GM19397 (cell line): Measurements from ENCODE around the gene TOMM40.
"Not testable (repeated sequence)": the region's sequence is repeated elsewhere in the genome, so short reads cannot be mapped to it uniquely, and the experiment has no call there.

ENCODE experiments used
- ATAC-seq: cut with Tn5 transposase; IDR thresholded peaks from one replicate; pipeline ENCODE4 v1.9.1; 2021; ENCODE audit warnings: mild to moderate bottlenecking, moderate library complexity; ENCODE audit not compliant: unreplicated experiment

The TOMM40 gene

GRCh38 chr19:44893332-44894051 is 2.4 kb downstream of the TOMM40 start:
- no peak for ATAC-seq

- no peak for ATAC-seq
These were observed 3.0 kb downstream of the TOMM40 start for GRCh38 chr19:44894052-44894400.

DNA sequence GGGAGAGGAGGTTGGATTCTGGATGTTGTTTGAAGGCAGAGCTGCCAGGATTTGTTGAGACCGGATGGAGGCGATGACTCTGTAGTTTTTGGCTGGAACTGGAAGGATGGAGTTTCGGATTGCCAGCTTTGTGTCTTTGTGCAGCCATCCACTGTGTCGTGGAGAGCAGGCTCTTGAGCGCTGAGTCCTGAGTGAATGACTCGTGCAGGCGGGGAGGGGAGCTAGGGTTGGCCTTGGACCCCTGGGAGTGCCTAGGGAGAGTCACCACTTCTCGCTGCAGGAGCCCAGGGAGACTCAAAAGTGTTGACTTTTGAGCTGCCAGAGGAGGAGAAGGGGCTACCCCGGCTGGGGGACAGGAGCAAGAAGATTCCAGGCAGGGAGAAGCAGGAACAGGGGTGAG is 3.9 kb downstream of the TOMM40 start:
- ATAC-seq, result no peak

DNA sequence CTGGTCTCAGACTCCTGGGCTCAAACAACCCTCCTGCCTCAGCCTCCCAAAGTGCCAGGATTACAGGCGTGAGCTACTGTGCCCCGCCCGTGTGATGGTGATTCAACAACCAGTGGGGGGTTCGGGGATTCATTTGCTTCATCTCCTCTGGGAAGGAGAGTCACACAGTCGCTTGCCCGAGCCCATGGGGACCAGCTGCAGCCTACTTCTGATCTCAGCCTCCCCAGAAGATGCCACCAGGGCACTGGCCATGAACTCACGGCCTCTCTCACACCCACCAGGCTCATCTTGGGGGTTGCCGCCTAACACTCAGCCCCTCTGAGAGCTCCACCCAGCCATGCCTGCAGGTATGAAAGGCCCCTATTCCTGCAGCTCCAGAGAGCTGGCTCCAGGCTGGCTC is 6.8 kb downstream of the TOMM40 start:
- no peak for ATAC-seq

DNA sequence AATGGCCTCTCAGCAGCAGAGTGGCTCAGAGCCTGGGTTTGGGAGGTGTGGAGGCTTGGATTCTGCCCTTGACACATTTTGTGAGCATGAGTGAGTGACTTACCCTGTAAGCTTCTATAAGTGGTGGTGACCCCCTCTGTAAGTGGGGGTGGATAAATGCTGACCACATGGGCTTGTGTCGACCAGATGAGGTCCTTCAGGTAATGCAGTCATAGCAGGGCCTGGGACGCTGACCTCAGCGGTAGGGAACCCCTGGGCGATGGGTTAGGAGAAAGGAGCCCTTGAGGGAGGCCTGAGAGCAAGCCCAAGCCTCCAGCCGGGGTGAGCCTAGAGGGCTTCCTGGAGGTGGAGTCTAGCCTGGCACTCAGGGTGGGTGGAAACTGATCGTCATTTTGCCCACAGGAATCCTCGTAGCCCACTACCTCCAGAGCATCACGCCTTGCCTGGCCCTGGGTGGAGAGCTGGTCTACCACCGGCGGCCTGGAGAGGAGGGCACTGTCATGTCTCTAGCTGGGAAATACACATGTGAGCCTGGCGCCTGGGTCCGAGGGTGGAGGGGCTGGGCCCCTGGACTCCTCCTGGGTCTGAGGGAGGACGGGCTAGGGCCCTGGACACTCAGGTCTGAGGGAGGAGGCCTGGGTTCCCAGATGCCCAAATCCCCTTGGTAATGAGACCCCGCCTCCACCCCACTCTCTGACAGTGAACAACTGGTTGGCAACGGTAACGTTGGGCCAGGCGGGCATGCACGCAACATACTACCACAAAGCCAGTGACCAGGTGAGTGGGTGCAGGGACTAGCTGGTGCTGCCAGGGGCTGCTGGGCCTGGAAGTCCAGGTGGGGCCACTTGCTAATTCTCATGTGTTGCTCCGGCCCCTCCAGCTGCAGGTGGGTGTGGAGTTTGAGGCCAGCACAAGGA is 9.5 kb downstream of the TOMM40 start:
- no peak for ATAC-seq

- no peak for ATAC-seq
These were observed 12.2 kb downstream of the TOMM40 start for GRCh38 chr19:44903216-44903601.

DNA sequence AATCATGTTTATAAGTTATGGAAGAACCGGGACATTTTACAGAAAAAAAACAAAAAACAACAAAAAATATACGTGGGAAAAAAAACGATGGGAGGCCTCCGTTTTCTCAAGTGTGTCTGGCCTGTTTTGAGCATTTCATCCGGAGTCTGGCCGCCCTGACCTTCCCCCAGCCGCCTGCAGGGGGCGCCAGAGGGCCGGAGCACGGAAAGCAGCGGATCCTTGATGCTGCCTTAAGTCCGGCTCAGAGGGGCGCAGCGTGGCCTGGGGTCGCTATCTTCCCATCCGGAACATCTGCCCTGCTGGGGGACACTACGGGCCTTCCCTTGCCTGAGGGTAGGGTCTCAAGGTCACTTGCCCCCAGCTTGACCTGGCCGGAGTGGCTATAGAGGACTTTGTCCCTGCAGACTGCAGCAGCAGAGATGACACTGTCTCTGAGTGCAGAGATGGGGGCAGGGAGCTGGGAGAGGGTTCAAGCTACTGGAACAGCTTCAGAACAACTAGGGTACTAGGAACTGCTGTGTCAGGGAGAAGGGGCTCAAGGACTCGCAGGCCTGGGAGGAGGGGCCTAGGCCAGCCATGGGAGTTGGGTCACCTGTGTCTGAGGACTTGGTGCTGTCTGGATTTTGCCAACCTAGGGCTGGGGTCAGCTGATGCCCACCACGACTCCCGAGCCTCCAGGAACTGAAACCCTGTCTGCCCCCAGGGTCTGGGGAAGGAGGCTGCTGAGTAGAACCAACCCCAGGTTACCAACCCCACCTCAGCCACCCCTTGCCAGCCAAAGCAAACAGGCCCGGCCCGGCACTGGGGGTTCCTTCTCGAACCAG is 12.8 kb downstream of the TOMM40 start:
- no peak for ATAC-seq

- ATAC-seq, result no peak
These were observed 13.5 kb downstream of the TOMM40 start for GRCh38 chr19:44904426-44904994.

GRCh38 chr19:44905437-44906160 is 14.5 kb downstream of the TOMM40 start, which contains the start of gene APOE:
Gene APOE (plus strand): TSS chr19:44905796. CDS start chr19:44906625, 829 bp downstream.
- no peak for ATAC-seq

GRCh38 chr19:44907613-44908012 is 16.6 kb downstream of the TOMM40 start:
- no peak for ATAC-seq

DNA sequence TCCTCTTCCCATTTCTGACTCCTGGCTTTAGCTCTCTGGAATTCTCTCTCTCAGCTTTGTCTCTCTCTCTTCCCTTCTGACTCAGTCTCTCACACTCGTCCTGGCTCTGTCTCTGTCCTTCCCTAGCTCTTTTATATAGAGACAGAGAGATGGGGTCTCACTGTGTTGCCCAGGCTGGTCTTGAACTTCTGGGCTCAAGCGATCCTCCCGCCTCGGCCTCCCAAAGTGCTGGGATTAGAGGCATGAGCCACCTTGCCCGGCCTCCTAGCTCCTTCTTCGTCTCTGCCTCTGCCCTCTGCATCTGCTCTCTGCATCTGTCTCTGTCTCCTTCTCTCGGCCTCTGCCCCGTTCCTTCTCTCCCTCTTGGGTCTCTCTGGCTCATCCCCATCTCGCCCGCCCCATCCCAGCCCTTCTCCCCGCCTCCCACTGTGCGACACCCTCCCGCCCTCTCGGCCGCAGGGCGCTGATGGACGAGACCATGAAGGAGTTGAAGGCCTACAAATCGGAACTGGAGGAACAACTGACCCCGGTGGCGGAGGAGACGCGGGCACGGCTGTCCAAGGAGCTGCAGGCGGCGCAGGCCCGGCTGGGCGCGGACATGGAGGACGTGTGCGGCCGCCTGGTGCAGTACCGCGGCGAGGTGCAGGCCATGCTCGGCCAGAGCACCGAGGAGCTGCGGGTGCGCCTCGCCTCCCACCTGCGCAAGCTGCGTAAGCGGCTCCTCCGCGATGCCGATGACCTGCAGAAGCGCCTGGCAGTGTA is 17.2 kb downstream of the TOMM40 start:
- no peak for ATAC-seq

DNA sequence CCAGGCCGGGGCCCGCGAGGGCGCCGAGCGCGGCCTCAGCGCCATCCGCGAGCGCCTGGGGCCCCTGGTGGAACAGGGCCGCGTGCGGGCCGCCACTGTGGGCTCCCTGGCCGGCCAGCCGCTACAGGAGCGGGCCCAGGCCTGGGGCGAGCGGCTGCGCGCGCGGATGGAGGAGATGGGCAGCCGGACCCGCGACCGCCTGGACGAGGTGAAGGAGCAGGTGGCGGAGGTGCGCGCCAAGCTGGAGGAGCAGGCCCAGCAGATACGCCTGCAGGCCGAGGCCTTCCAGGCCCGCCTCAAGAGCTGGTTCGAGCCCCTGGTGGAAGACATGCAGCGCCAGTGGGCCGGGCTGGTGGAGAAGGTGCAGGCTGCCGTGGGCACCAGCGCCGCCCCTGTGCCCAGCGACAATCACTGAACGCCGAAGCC is 17.8 kb downstream of the TOMM40 start:
- no peak for ATAC-seq

GRCh38 chr19:44909775-44910174 is 18.7 kb downstream of the TOMM40 start:
- ATAC-seq, result no peak

- not testable (repeated sequence) for ATAC-seq
These were observed 20.8 kb downstream of the TOMM40 start for GRCh38 chr19:44911896-44912295.

DNA sequence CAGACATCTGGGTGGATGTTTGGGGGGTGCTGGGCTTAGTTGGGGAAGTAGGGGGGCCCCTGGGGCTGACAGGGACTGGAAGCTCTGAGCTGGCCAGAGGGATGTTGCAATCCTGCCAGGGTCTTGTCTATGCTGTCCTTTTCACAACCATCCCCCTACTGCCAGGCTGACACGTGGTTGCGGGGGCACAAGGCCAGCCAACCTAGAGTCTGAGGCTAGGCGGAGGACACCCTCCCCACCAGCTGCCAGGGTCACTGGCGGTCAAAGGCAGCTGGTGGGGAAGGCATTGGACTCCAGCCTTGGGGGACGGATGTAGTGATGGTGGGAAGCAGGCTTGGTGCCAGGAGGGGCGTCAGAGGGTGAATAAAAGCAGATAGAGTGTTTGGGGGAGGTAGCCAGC is 21.8 kb downstream of the TOMM40 start:
- ATAC-seq, result no peak

DNA sequence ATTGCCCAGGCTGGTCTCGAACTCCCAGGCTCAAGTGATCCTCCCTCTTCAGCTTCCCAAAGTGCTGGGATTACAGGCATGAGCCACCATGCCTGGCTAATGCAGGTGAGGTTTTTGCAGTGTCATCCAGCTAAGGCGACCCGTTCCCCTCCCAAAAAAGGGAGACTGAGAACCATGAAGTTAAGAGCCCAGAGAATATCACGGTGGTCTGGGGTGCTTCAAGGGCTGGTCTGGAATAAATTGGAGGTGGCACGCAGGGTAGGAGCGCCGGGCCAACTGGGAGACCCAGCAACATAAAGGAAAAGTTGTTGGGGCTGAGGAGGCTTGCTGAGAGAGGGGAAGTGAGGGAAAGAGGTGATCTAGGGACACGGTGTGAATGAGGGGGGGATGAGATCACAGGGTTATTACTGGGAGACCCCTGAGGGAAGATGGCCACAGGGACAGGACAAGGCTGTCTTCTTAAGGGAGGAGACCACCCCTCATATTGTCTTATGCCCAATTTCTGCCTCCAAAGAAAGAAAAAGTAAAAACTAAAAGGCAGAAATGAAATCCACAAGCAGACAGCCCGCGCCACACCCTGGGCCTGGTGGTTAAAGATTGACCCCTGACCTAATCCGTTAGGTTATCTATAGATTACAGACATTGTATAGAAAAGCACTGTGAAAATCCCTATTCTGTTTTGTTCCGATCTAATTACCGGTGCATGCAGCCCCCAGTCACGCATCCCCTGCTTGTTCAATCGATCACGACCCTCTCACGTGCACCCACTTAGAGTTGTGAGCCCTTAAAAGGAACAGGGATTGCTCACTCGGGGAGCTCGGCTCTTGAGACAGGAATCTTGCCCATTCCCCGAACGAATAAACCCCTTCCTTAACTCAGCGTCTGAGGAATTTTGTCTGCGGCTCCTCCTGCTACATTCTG is 22.7 kb downstream of the TOMM40 start:
- ATAC-seq, result not testable (repeated sequence)

- peak; percentile 83 for ATAC-seq
These were observed 23.6 kb downstream of the TOMM40 start, which contains the start of gene APOC1 for GRCh38 chr19:44914433-44915206. Gene APOC1 (plus strand): TSS chr19:44914608. CDS start chr19:44914892, 284 bp downstream.
